DMS153 (cell line): ENCODE data around the gene ERFL.
A peak's percentile ranks its signal among the peaks of the same experiment; 100 is the strongest.
"Not testable (repeated sequence)": the region's sequence is repeated elsewhere in the genome, so short reads cannot be mapped to it uniquely, and the experiment has no call there.

Experiments
- DNase-seq: peaks from one replicate; lab custom pipeline; 2025; lab: John Stamatoyannopoulos, UW

ERFL gene

GRCh38 chr19:41876847-41877832 lies 51.1 kb downstream of the ERFL start, which contains the start of gene CD79A:
Gene CD79A (plus strand): TSS chr19:41877279. CDS start chr19:41877305, 26 bp downstream.
- DNase-seq = peak; percentile 16

- not testable (repeated sequence) for DNase-seq
These were observed 52.3 kb downstream of the ERFL start for GRCh38 chr19:41875973-41876372.

- peak; percentile 74 for DNase-seq
These were observed 55.2 kb downstream of the ERFL start for GRCh38 chr19:41872775-41873647.

- DNase-seq = no peak
These were observed 55.9 kb downstream of the ERFL start for GRCh38 chr19:41872384-41872774.

GRCh38 chr19:41871573-41872383 lies 56.5 kb downstream of the ERFL start:
- no peak for DNase-seq

- DNase-seq = no peak
These were observed 57.8 kb downstream of the ERFL start for GRCh38 chr19:41870401-41870873.

GRCh38 chr19:41869374-41869955 lies 58.8 kb downstream of the ERFL start:
- DNase-seq = no peak

GRCh38 chr19:41868989-41869300 lies 59.3 kb downstream of the ERFL start:
- DNase-seq = no peak

- no peak for DNase-seq
These were observed 59.9 kb downstream of the ERFL start for GRCh38 chr19:41868120-41868988.

- no peak for DNase-seq
These were observed 62.0 kb downstream of the ERFL start for GRCh38 chr19:41866284-41866683.

GRCh38 chr19:41864374-41864773 lies 63.9 kb downstream of the ERFL start:
- DNase-seq = no peak

- no peak for DNase-seq
These were observed 64.9 kb downstream of the ERFL start for GRCh38 chr19:41863209-41863931.

- no peak for DNase-seq
These were observed 65.7 kb downstream of the ERFL start for GRCh38 chr19:41862445-41862986.

GRCh38 chr19:41861846-41862245 lies 66.4 kb downstream of the ERFL start:
- DNase-seq = no peak

GRCh38 chr19:41861116-41861768 lies 67.0 kb downstream of the ERFL start:
- DNase-seq = no peak

- DNase-seq = no peak
These were observed 67.7 kb downstream of the ERFL start for GRCh38 chr19:41860419-41861115.

- peak; percentile 99 for DNase-seq
These were observed 68.4 kb downstream of the ERFL start, which contains the start of gene RPS19 for GRCh38 chr19:41859618-41860418. Gene RPS19 (plus strand): TSS chr19:41860255. CDS start chr19:41860775, 520 bp downstream.
